Renal cortical epithelial cell (primary cell): ENCODE results near the gene TCF4. TPM values are rescaled to one million over a fixed set of nuclear protein-coding genes. Genes with fewer than 3 reads are reported as not detected.

ENCODE experiments used
- DNase-seq: peaks from one replicate; pipeline ENCODE4 v3.0.0-alpha.2; 2011; ENCODE audit warnings: low read depth
- total RNA-seq: library from RNA; depleted of rRNA; stranded (reverse); fragments of >200 nt; gene quantifications from 2 replicates; pipeline ENCODE4 v1.2.3, GENCODE V29; 2014

TCF4 gene
- total RNA-seq, 1 donor from 2014 or later: 11.0 TPM

- DNase-seq: peak; percentile 32
Observed at GRCh38 chr18:55506074-55506473, 81.9 kb downstream of the TCF4 start.

- no peak for DNase-seq
Observed at GRCh38 chr18:55504808-55505207, 83.2 kb downstream of the TCF4 start.

DNA sequence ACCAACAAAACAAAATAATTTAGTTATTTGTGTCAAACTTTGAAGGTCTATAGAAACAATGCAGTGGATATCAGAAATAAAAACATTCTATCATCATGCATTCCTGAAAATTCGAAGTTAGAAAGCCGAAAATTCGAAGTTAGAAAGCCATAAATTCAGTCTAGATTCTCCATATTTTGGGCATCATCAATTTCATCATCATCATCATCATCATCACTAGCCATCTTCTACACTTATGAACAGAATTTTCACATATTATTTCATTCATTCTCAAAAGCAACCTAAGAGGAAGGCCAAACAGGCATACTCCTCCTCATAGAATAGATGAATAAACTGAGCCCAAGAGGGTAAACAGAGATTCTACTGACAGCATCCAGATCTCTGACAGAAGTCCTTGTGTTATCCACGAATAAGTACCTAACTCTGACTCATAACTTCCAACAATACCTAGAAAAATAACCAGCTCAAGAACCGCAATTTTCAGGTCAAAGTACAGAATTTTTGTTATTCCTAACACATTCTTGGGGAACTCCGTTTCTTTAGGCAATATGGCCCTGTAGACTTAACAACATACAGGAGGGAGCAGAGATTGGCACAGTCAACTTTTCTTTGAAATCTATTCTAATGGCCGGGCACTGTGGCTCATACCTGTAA lies 84.7 kb downstream of the TCF4 start:
- DNase-seq: peak; percentile 43

GRCh38 chr18:55501982-55502710 lies 85.8 kb downstream of the TCF4 start:
- DNase-seq: peak; percentile 40

DNA sequence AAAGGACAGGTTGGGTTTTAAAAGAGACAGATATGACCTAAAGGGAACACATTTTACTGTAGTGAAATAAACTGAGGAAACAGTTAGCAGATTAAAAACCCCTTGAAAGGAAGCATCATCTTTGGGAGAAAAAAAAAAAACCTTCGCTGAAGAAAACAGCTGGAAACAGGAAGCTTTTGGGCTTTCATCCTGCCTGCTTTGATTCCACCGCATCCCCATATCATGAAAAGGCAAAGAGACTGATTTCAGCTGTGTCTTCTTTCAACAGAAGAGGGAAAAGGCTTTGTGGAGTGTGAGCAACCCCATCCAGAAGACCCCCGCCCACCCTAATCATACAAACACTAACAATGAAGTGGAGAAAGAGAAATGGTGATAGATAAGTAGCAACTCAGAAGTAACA lies 86.4 kb downstream of the TCF4 start:
- DNase-seq: no peak

GRCh38 chr18:55500316-55501086 lies 87.5 kb downstream of the TCF4 start:
- DNase-seq: peak; percentile 80

GRCh38 chr18:55499526-55499925 lies 88.5 kb downstream of the TCF4 start:
- no peak for DNase-seq

- no peak for DNase-seq
Observed at GRCh38 chr18:55497825-55498403, 90.1 kb downstream of the TCF4 start.

GRCh38 chr18:55494899-55495298 lies 93.1 kb downstream of the TCF4 start:
- DNase-seq: peak; percentile 77

DNA sequence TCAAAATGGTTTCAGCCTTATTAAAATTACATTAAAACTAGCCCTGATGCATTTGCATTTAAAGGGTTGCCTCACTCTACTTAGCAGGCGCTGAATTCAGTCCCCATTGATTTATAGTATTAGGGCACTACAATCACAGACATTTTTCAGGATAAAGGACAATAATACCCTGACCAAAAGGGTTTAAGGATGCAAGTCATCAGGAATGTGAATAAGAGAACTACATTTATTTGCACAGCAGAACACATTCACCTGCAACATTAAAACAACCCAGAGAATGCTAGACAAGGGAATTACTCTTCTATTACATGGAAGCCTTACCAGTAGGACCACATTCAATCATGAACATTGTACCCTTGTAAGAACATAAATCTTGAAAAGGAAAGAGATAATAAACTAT lies 93.6 kb downstream of the TCF4 start:
- no peak for DNase-seq

DNA sequence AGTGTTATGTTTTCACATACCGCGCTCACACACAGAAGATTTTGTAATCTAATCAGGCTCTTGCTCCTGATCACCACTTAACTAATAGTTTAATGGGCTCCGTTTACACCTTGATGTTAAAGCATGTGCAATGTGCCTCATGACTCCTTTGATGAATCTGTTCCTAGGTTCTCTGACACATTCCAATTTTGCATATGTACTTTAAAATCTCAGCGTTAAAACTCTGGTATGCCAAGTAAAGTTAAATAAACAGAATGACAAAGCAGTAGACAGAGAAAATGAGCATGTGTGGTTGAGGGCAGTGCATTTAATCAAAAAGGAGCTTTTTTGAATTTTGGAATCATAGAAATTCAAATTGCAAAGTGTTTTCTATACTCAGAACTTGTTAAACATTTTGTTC lies 96.4 kb downstream of the TCF4 start:
- no peak for DNase-seq

DNA sequence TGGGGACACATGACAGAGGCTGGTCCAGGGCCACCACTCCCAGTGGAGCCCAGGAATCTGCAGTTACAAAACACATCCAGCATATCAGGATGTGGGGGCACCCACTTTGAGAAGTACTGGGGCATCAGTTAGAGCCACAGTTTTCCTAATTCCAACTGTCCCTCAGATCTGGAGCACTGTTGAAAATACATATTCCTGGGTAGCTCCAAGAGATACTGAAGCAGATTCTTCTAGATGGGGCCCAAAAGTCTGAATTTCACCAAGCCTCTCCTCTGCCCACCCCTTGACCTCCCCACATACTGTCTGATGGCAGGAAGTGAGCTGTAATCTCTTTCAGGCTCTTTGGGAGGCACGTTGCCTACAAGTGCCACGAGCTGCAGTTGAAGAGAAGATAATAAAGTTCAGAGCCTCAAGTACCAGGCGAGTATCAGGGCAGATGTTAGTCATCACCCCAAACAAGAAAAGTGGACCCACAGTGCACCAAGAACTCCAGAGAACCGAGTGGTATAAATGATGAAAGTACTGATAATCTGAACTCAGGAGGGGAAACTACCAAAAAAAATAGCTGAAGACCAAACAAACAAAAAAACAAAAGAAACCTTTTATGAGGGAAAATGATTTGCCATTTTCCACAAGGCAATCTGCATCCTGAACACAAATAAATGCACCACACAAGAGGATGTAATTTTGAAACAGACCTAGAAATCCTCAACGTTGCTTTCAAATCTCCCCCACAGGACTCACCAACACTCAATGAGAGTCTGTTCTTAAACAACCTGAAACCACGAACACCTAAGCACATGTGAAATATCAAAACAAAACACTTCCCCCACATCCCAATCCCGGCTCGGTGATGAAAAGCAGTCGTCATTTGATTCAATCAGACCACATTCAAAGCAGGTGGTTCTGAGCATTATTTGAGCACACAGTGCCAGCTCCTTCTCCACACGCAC lies 98.7 kb downstream of the TCF4 start:
- DNase-seq: no peak

DNA sequence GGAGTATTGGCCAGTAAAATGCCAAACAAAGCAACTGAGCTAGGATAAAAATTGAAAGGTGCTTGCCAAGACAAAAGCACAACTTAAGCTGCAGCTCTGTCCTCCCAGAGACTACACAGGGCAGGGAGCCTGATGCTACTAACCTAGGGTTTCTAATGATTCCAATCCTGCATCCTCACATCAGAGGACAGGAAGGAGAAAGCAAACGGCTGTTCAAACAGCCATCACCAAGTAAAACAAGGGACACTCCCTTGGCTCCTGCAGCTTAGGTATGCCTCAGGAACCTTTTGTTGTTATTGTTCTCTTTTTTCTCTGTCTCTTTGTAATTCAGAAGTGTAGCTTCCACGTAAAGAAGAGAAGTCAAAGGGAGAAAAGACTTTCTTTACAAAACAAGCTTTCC lies 99.5 kb downstream of the TCF4 start:
- DNase-seq: no peak

DNA sequence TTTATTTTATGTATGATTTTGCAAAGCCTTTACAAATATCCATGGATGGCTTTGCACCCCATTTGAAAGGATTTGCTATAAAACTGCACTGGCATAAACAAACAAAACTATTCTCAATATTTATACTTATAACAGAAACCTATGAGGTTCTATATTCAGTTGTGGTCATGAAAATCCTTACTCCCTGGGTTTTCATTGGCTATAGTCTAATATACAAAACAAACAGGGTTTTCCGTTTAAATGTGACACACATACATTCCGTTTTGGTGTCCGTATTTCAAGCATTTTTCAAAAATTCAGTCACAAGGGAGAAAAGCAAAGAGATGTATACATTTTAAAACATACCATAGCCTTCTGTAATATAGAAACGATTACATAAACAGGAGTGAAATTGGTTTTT lies 100.0 kb downstream of the TCF4 start:
- no peak for DNase-seq

GRCh38 chr18:55486936-55487335 lies 101.1 kb downstream of the TCF4 start:
- DNase-seq: no peak

GRCh38 chr18:55485666-55486065 lies 102.3 kb downstream of the TCF4 start:
- no peak for DNase-seq

GRCh38 chr18:55484773-55485172 lies 103.2 kb downstream of the TCF4 start:
- DNase-seq: no peak

DNA sequence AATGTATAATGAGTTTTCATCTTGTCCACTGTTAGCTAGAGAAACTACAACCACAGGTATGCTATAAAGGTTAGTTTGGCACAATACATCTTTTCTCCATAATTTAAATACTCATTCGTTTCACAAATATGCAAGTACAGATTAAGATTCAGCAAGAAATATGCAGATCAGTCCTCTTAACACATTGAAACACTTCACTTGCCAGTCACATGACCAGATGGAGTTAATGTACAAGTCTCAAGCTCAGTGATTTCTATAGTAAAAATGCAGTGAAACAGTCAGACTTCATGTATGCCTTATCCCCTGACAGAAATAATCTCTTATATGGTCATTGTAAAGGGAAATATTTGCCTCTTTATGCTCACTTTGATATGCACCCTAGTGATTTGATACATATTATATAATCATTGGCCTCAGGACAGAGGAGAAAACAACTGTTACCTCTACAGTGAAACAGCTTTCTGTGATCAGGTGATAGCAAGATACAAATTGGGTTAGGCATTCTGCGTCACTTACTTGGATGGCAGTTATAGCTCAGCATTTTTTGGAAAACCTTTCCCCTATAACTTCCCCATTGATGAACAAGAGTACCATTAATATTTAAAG lies 104.6 kb downstream of the TCF4 start:
- DNase-seq: no peak

DNA sequence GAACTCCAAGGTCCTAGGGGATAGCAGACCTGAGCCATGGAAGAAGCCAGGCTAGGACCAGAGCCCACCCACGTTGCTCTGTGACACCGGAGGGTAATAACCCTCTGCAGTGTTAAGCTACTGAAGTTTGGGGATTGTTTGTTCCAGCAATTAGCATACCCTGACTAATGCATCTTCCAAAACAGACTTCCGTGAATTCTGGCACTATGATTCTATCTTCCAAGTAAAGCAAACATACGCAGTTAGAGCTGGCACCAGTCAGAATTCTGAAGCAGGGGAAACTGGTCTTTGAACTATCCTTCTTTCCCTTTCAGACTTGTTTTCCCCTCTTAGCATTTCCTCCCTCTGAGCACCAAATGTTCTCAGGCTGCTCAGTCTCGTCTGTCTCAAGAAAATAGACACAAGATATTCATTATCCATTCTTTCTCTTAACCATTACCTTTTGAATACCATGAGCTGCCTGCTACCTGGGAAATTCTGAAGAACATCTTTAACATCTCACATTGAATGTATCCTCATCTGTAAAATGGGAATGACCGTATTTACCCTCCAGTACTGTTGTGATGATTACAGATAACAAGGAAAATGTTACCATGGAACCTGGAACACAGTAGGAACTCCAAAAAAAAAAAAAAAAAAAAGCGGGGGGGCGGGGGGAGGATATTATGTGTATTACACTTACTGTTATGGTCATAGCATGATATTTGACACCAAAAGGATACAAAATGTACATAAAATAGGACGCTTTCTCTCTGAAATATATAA lies 108.2 kb downstream of the TCF4 start:
- no peak for DNase-seq
